SK-N-SH (cell line): Measurements from ENCODE around the gene MED27. TPM values are rescaled to one million over a fixed set of nuclear protein-coding genes. Genes with fewer than 3 reads are reported as not detected.

ENCODE experiments used
- CTCF ChIA-PET: fragments of 300-600, 350-600 bp; formaldehyde crosslinking; extraction: SDS; loops from one replicate; lab custom pipeline; 2021; lab: Yijun Ruan, JAX
- POLR2A ChIA-PET: fragments of 350-600 bp; sonication (Branson Sonifier 250); formaldehyde crosslinking; extraction: SDS; loops from one replicate; lab custom pipeline; 2020; ENCODE audit warnings: antibody characterized with exemption, inconsistent platforms; lab: Yijun Ruan, JAX
- DNase-seq: peaks from one replicate; pipeline ENCODE4 v3.0.0; 2012
- H2AFZ ChIP-seq: fragments of 200-600 bp; sonication (generic); 2 replicates; pipeline ENCODE4 v1.8.1; 2016; ENCODE audit warnings: antibody characterized with exemption, mild to moderate bottlenecking, low read depth
- H3F3A ChIP-seq: fragments of 200-600 bp; sonication (generic); replicated peaks from 2 replicates; pipeline ENCODE3; 2016; ENCODE audit warnings: antibody characterized with exemption, mild to moderate bottlenecking; ENCODE audit not compliant: insufficient read depth
- H3K27ac ChIP-seq, 2 experiments: fragments of 200-500 bp in 1 of 2; fragments of 200-600 bp in 1 of 2; sonication (Bioruptor generic) in 1 of 2; sonication (generic), shearing (Covaris generic) in 1 of 2; 2 replicates each; pipeline versions ENCODE4 v1.5.1 to v1.6.1; 2014 to 2016; ENCODE audit warnings: low read depth in 2 of 2, inconsistent platforms in 1 of 2, low read length in 1 of 2, mild to moderate bottlenecking in 1 of 2, mixed read lengths in 1 of 2
- H3K27me3 ChIP-seq: fragments of 200-600 bp; sonication (generic), shearing (Covaris generic); 2 replicates; pipeline ENCODE4 v1.6.1; 2016; ENCODE audit warnings: mixed run types; ENCODE audit not compliant: insufficient read depth
- H3K36me3 ChIP-seq, 2 experiments: fragments of 200-500 bp in 1 of 2; fragments of 200-600 bp in 1 of 2; sonication (Bioruptor generic) in 1 of 2; sonication (generic) in 1 of 2; replicated peaks in 1 of 2; 2 replicates each; pipeline versions ENCODE3 to v1.5.1; 2014 to 2016; ENCODE audit warnings: low read length in 1 of 2, mild to moderate bottlenecking in 1 of 2; ENCODE audit not compliant: insufficient read depth in 2 of 2, control insufficient read depth in 1 of 2
- H3K4me1 ChIP-seq, 2 experiments: fragments of 200-500 bp in 1 of 2; fragments of 200-600 bp in 1 of 2; sonication (Bioruptor generic) in 1 of 2; sonication (generic), shearing (Covaris generic) in 1 of 2; 2 replicates each; pipeline versions ENCODE4 v1.5.1 to v1.6.1; 2014 to 2016; ENCODE audit warnings: low read depth in 1 of 2, low read length in 1 of 2, mixed run types in 1 of 2; ENCODE audit not compliant: insufficient read depth in 2 of 2, control insufficient read depth in 1 of 2
- H3K4me2 ChIP-seq: fragments of 200-600 bp; sonication (generic), shearing (Covaris generic); 2 replicates; pipeline ENCODE4 v1.6.1; 2017; ENCODE audit warnings: mixed run types
- H3K4me3 ChIP-seq, 2 experiments: fragments of 200-500 bp in 1 of 2; fragments of 200-600 bp in 1 of 2; sonication (Bioruptor generic) in 1 of 2; sonication (generic), shearing (Covaris generic) in 1 of 2; 2 replicates each; pipeline versions ENCODE4 v1.5.1 to v1.8.1; 2014 to 2016; ENCODE audit warnings: low read depth in 2 of 2, inconsistent platforms in 1 of 2, low read length in 1 of 2, mild to moderate bottlenecking in 1 of 2, mixed read lengths in 1 of 2, moderate library complexity in 1 of 2
- H3K79me2 ChIP-seq: fragments of 200-600 bp; sonication (generic); 2 replicates; pipeline ENCODE4 v1.8.1; 2017; ENCODE audit warnings: mild to moderate bottlenecking; ENCODE audit not compliant: insufficient read depth
- H3K9ac ChIP-seq: fragments of 200-600 bp; sonication (generic); 2 replicates; pipeline ENCODE4 v1.6.1; 2017; ENCODE audit warnings: mixed run types
- H3K9me2 ChIP-seq: fragments of 200-600 bp; sonication (generic); 2 replicates; pipeline ENCODE4 v1.6.1; 2017; ENCODE audit warnings: mixed run types
- H3K9me3 ChIP-seq: fragments of 200-600 bp; sonication (generic); 2 replicates; pipeline ENCODE4 v1.6.1; 2017; ENCODE audit warnings: mixed run types, mild to moderate bottlenecking, moderate library complexity
- H4K20me1 ChIP-seq: fragments of 200-600 bp; sonication (generic); 2 replicates; pipeline ENCODE4 v1.6.1; 2017; ENCODE audit warnings: mild to moderate bottlenecking, mixed run types; ENCODE audit not compliant: insufficient read depth
- GABPA ChIP-seq: IDR thresholded peaks from 2 replicates; pipeline ENCODE4 v1.4.0; 2012; ENCODE audit warnings: low read depth, mild to moderate bottlenecking
- MXI1 ChIP-seq: IDR thresholded peaks from 2 replicates; pipeline ENCODE4 v1.6.1; 2012; ENCODE audit warnings: mild to moderate bottlenecking, low read depth, low read length, improper control_type of control experiment
- RCOR1 ChIP-seq: fragments of 150-350 bp; IDR thresholded peaks from 2 replicates; pipeline ENCODE4 v1.6.1; 2017; ENCODE audit warnings: antibody characterized with exemption, low read length
- REST ChIP-seq: IDR thresholded peaks from 2 replicates; pipeline ENCODE4 v1.6.1; 2012; ENCODE audit warnings: mild to moderate bottlenecking, low read depth, low read length, moderate library complexity
- RFX5 ChIP-seq: IDR thresholded peaks from 2 replicates; pipeline ENCODE4 v1.6.1; 2012; ENCODE audit warnings: mild to moderate bottlenecking, improper control_type of control experiment, low read length
- SIN3A ChIP-seq: IDR thresholded peaks from 2 replicates; pipeline ENCODE4 v1.6.1; 2012; ENCODE audit warnings: low read depth, mild to moderate bottlenecking, low read length, moderate library complexity, borderline replicate concordance
- TCF12 ChIP-seq: IDR thresholded peaks from 2 replicates; pipeline ENCODE4 v1.4.0; 2012
- YY1 ChIP-seq: IDR thresholded peaks from 2 replicates; pipeline ENCODE4 v1.4.0; 2012; ENCODE audit warnings: low read depth, mild to moderate bottlenecking
- WGBS: methylation state at CpG from one replicate; pipeline ENCODE4 v1.1.6; 2017; ENCODE audit warnings: low lambda C conversion rate; 5-methylcytosine and 5-hydroxymethylcytosine counted together
- polyA plus RNA-seq, 3 experiments: library from polyadenylated mRNA; depleted of rRNA; stranded (reverse); fragments of >200 nt; gene quantifications; 2 replicates each; pipeline ENCODE4 v1.2.3, GENCODE V29; 2012

MED27 gene
- polyA plus RNA-seq, 1 of the 3 experiments (the other 2 are of a cell fraction): 35.0 TPM

- POLR2A ChIA-PET: no interaction called here
- H3F3A ChIP-seq: no peaks in the 10 kb centered on the region
- no peak overlapping the region for H3K4me2 ChIP-seq
- CTCF ChIA-PET: interaction anchor here (1.2 to 1.4 kb wide), 3 partner anchors 9 to 236 kb away, joined by 3 to 5 read pairs (median 4); no protein-coding TSS in a partner anchor
- H3K36me3 ChIP-seq: no peaks in the 10 kb centered on the region
- DNase-seq: no peak
- H2AFZ ChIP-seq: no peak overlapping the region
- H3K27ac ChIP-seq: no peak overlapping the region
- peaks cover 6% of the 10 kb centered on the region for H4K20me1 ChIP-seq
- no peak for TF ChIP-seq RCOR1
- no peak for TF ChIP-seq YY1
- no peak for TF ChIP-seq RFX5
- no peak for TF ChIP-seq SIN3A
- TF ChIP-seq GABPA: no peak
- no peak for TF ChIP-seq MXI1
- no peaks in the 10 kb centered on the region for H3K27me3 ChIP-seq
- no peak overlapping the region for H3K4me3 ChIP-seq
- H3K9me3 ChIP-seq: no peaks in the 10 kb centered on the region
- WGBS: 92% methylated on average over 5 of the region's 5 CpGs
- H3K79me2 ChIP-seq: peaks cover 66% of the 10 kb centered on the region; the same call in 1 of the 2 replicates
- no peak overlapping the region for H3K9ac ChIP-seq
- no peaks in the 10 kb centered on the region for H3K9me2 ChIP-seq
- H3K4me1 ChIP-seq: peaks cover 11 to 13% of the 10 kb centered on the region in 2 experiments; a peak in 3 of 4 replicates
Observed at GRCh38 chr9:132032238-132032950, 47.3 kb downstream of the MED27 start.

- POLR2A ChIA-PET: no interaction called here
- H3K27ac ChIP-seq: no peak overlapping the region
- H3K4me3 ChIP-seq: no peak overlapping the region
- H3K27me3 ChIP-seq: no peaks in the 10 kb centered on the region
- peaks cover 60% of the 10 kb centered on the region; the same call in 1 of the 2 replicates for H3K79me2 ChIP-seq
- H3K4me2 ChIP-seq: no peak overlapping the region
- peaks cover 18% of the 10 kb centered on the region in 2 experiments; a peak in 3 of 4 replicates for H3K4me1 ChIP-seq
- H3K9me2 ChIP-seq: no peaks in the 10 kb centered on the region
- no peak for TF ChIP-seq TCF12
- TF ChIP-seq MXI1: no peak
- TF ChIP-seq REST: no peak
- TF ChIP-seq, all 33 proteins: peak for 0
- Histone ChIP-seq H4K20me1 (peaks cover 13% of the 10 kb centered on the region), H3K9ac (no peak overlapping the region), H3F3A (no peaks in the 10 kb centered on the region), H3K9me3 (no peaks in the 10 kb centered on the region), H3K36me3 (no peaks in the 10 kb centered on the region), H2AFZ (no peak overlapping the region)
- CTCF ChIA-PET: interaction anchor here (1.2 to 1.4 kb wide), 4 partner anchors 9 to 269 kb away, joined by 3 to 5 read pairs (median 4); no protein-coding TSS in a partner anchor
- 96% methylated on average over 10 of the region's 10 CpGs for WGBS
- no peak for DNase-seq
Observed at GRCh38 chr9:132031467-132032237, 48.0 kb downstream of the MED27 start.
